ENCODE data around the gene VSIG2. TPM values are rescaled to one million over a fixed set of nuclear protein-coding genes. Genes with fewer than 3 reads are reported as not detected.

Gene VSIG2, protein sequence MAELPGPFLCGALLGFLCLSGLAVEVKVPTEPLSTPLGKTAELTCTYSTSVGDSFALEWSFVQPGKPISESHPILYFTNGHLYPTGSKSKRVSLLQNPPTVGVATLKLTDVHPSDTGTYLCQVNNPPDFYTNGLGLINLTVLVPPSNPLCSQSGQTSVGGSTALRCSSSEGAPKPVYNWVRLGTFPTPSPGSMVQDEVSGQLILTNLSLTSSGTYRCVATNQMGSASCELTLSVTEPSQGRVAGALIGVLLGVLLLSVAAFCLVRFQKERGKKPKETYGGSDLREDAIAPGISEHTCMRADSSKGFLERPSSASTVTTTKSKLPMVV
- 1.7 TPM in 1 of 2 replicates, not detected in the other for total RNA-seq

DNA sequence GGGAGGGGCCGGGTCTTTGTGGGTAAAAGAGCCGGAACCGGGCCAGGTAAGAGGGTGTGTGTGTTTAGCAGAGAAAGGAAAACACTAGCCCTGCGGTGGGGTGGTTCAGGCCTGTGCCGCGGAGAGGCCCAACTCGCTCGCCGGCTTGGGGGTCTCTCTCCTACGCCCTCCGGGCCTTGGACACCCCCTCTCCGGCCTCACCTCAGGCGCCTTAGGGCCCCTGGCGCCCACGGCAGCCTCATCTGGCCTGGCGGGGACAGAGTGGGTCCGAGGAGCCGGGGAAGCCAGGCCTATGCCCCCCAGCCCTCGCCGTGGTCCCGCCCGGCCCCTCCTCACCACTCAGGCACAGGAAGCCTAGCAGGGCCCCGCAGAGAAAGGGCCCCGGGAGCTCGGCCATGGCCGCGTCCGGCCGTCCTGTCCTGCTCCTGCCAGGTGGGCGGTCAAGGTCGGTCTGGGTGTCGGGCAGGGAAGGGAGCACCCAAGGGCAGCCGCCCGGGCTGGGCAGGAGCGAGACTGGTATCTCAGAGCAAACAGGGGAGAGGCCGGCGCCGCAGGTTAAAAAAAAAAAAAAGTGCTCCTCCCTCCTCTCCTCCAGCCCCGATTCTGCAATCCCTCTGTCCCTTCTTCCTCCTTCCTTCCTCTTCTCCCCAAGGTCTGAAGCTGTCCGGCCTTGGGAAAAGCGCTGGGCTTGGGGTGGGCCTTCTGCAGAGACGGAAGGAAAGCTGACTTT is at the start of gene VSIG2:
VSIG2 (minus strand) TSS at position 515 of the 730 bp plus-strand sequence; CDS start at position 397, 118 bp downstream.

DNA sequence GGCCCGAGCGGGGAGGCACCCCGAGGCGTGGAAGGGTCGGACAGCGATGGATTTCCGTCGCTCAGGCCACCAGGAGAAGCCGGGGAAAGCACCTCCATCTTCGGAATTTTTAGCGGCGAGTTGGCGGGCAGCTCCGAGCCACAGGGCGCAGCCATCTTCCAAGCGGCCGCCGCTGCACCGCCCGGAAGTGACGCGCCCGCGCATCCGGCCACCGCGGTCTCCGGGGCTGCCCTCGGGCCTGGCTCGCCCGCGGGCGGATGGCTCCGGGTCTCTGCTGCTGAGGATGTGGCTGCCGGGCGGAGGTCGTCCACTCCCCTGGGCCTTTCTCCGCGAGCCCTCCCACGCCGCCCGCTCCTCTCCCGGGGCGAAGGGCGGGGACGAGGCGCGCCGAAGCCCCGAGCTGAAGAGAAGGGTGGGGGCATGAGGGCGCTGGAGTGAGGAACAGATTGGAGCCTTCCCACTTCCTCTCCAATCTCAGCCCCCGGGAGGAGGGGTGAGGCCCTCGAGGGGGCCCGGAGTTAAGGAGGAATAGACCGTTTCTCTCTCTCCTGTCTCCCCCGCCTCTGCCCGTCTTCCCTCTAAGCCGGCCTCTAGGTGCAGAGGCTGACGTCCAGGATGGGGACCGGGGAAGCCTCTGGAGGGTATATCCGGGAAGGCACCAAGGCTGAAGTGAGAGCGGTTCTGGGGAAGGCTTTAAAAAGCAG is 48.3 kb upstream of the VSIG2 start, which contains the start of gene MSANTD2:
MSANTD2 (minus strand) TSS at position 181 of the 704 bp plus-strand sequence; CDS start at position 155, 26 bp downstream.

DNA sequence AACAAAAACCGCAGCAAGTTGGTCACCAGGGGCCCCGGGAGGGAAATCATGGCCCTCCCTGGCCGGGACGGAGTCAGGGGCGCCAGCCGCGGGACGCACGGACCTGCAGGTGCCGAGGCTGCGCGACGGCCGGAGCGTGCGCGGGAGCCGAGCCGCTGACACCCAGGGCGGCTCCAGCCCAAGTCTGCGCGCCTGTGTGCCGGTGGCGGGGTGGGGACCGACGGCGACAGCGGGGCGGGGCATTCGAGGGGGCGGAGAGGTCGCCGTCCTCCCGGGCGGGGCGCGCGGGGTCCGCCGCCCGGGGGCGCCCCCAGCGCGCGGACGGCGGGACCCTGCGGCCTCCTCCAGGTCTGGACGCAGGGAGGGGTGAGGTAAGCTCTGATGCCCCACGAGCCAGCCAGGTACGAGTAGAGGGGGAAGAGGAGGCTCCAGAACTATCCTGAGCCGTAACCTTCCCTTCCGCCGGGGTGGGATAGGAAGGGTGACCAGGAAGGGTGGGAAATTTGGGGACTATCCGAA is 10.1 kb upstream of the VSIG2 start, which contains the start of gene ESAM:
ESAM (minus strand) TSS at position 186 of the 519 bp plus-strand sequence; CDS start at position 50, 136 bp downstream.

DNA sequence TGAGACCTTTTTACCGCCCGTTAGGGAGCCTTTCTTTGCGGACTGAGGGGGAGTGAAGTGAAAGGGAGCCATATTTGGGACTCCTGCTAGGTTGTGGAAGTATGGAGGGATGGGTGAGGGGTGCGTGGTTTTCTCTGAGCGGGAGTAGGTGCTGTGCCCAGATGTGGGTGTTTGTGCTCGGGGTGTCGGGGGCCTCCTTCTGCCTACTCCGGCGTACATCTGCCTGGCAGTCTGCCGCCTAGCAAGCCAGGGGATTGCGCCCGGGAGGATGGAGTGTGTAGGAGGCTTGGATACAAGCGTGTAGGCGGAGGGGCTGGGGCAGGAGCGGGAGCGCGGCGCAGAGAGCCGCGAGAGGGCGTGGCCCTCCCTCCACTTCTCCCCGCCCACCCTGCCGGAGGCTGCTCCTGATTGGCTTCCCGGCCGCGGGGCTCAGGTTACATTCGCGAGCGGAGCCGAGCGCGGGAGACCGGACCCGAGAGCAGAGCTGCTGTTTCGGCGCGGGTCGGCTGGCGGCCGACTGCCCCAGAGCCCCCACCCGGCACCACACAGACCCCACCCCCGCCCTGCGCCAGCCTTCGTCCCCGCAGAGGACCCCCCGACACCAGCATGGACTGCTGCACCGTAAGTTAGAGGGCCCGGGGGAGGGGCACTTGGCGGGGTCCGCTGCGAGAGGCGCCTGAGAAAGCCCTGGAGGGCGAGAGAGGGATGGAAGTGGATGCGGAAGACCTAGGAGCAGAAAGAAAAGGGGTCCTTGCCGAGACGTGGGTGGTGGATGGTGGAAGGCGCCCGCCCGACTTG is 12.4 kb downstream of the VSIG2 start, which contains the start of gene NRGN:
NRGN (plus strand) TSS at position 464 of the 798 bp plus-strand sequence; CDS start at position 607, 143 bp downstream.

Other genes with a start within 250 kb of the VSIG2 start
- gene OR8B12, start 208.6 kb downstream of the VSIG2 start, total RNA-seq, result not detected in 2 replicates
- gene OR8A1, start 182.3 kb downstream of the VSIG2 start, total RNA-seq, result not detected in 2 replicates
- gene PANX3, start 140.8 kb downstream of the VSIG2 start, total RNA-seq, result not detected in 2 replicates
- 21.2 and 34.7 TPM in 2 replicates for gene TBRG1, start 129.4 kb downstream of the VSIG2 start, total RNA-seq
- 12.8 and 16.9 TPM in 2 replicates for gene SIAE, start 78.5 kb downstream of the VSIG2 start, total RNA-seq
- 2.1 and 8.7 TPM in 2 replicates for gene SPA17, start 78.4 kb downstream of the VSIG2 start, total RNA-seq
- gene NRGN, start 12.3 kb downstream of the VSIG2 start, total RNA-seq, result not detected in 2 replicates
- under 0.01 TPM in 1 of 2 replicates, not detected in the other for gene ESAM, start 10.0 kb upstream of the VSIG2 start, total RNA-seq
- 3.4 and 3.9 TPM in 2 replicates for gene MSANTD2, start 48.2 kb upstream of the VSIG2 start, total RNA-seq
- gene ROBO3, start 113.2 kb upstream of the VSIG2 start, total RNA-seq, result 24.7 and 35.2 TPM in 2 replicates
- gene ROBO4, start 145.6 kb upstream of the VSIG2 start, total RNA-seq, result 0.43 and 0.72 TPM in 2 replicates
- gene HEPN1, start 167.0 kb upstream of the VSIG2 start, total RNA-seq, result 0.24 TPM in 1 of 2 replicates, not detected in the other
- gene HEPACAM, start 183.8 kb upstream of the VSIG2 start, total RNA-seq, result not detected in 2 replicates
- 1.2 and 1.5 TPM in 2 replicates for gene CCDC15, start 201.9 kb upstream of the VSIG2 start, total RNA-seq